HG02885 (cell line): Measurements from ENCODE around the gene DDX6.
"Not testable (repeated sequence)": the region's sequence is repeated elsewhere in the genome, so short reads cannot be mapped to it uniquely, and the experiment has no call there.

Source experiments
- ATAC-seq: cut with Tn5 transposase; IDR thresholded peaks from one replicate; pipeline ENCODE4 v1.9.1; 2021; ENCODE audit warnings: mild to moderate bottlenecking; ENCODE audit not compliant: unreplicated experiment, poor library complexity

Gene DDX6

GRCh38 chr11:118791111-118791960, at the start of gene DDX6:
TSS of gene DDX6 (minus strand) at chr11:118791164. CDS start at chr11:118786251, 4,913 bp downstream.
- peak; percentile 58 for ATAC-seq

DNA sequence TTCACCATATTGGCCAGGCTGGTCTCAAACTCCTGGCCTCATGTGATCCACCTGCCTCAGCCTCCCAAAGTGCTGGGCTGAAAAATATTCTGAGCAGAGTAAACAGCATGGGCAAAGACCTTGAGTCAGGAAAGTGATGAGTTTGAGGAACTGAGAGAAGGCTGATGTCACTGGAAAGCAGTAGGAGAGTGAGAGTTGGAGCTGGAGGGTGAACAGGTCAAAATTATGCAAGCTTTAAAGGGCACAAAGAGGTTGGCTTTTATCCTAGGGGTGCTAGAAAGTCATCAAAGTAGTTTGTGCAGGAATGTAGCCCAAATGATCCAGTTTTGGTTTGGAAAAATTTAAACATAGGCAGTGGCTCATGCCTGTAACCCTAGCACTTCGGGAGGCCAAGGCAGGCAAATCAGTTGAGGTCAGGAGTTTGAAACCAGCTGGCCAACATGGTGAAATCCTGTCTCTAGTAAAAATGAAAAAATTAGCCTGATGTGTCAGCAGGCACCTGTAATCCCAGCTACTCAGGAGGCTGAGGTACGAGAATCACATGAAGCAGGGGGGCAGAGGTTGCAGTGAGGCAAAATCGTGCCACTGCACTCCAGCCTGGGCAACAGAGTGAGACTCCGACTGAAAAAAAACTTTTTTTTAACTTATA, 48.1 kb upstream of the DDX6 start:
- ATAC-seq = peak; percentile 76

GRCh38 chr11:118837868-118838267, 46.9 kb upstream of the DDX6 start:
- no peak for ATAC-seq

- ATAC-seq = no peak
These were observed 43.6 kb upstream of the DDX6 start for GRCh38 chr11:118834427-118835028.

DNA sequence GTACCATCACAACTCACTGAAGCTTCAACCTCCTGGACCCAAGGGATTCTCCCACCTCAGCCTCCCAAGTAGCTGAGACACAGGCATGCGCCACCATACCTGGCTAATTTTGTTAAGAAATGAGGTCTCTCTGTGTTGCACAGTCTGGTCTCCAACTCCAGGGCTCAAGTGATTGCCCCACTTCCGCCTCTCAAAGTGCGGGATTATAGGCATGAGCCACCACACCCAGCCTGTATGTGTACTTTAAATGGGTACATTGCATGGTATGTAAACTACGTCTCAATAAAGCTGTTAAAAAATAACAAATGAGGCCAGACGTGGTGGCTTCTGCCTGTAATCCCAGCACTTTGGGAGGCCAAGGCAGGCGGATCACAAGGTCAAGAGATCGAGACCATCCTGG, 36.2 kb upstream of the DDX6 start:
- no peak for ATAC-seq

DNA sequence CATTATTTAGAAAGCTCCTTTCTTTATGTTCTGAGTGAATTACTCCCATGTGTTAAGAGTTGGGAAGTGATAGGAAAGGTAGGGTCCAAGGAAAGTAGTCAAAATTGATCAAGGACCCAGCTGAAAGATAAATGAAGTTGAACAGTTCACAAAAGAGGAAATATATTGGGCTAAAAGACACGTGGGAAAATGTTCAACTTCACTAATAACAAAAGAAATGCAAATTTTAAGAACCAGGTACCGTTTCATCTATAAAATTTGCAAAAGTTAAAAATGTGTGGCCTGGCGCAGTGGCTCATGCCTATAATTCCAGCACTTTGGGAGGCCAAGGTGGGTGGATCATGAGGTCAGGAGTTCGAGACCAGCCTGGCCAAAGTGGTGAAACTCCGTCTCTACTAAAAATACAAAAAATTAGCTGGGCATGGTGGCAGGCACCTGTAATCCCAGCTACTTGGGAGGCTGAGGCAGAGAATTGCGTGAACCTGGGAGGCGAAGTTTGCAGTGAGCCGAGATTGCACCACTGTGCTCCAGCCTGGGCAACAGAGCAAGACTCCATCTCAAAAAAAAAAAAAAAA, 32.1 kb upstream of the DDX6 start:
- ATAC-seq = not testable (repeated sequence)

DNA sequence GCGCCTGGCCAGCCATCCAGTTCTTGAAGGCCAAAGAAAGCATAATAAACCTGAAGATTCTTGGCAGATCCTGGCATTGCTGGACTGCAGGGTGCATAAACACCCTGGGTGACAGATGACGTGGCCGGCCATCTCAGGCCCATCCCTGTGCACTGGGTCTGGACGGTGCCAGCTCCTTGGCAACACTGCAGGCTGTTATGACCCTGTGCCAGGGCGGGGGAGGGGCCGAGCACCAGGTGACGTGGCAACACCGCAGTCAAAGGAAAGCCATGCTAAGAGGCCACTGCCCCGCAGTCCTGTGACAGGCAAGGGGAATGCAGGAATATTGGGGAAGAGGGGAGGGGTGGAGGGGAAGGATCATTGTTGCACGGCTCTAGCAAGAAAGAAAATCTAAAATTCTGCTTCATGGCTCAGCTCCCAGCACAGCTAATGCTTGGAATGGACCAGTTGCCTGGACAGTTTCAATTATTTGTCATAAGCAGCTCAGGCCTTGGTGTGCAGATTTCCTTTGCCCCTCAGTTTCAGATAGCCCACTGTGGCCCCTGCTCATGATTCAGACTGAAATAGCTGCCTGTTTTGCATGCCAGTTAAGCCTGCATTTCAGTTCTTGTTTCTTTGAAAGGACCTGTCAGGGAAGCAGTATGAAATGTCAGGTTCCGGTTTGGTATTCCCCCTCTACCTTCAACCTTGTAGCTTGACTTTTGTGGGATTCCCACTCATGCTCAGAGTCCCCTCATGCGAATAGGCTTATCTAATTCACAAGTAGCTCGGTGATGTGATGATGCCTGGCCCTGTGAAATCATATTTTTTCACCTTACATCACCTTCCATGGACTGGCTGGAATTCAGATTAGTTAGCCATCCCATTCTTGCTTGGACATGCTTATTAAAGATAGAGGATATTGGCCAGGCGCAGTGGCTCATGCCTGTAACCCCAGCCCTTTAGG, 29.7 kb upstream of the DDX6 start:
- peak; percentile 91 for ATAC-seq

DNA sequence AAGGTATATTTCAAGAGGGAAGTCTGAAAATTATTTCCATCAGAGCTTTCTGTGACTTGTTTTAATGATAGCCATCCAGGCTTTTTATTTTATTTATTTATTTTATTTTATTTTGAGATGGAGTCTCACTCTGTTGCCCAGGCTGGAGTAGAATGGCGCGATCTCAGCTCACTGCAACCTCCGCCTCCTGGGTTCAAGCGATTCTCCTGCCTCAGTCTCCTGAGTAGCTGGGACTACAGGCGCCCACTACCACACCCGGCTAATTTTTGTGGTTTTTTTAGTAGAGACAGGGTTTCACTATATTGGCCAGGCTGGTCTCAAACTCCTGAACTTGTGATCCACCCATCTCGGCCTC, 29.0 kb upstream of the DDX6 start:
- ATAC-seq = not testable (repeated sequence)

- ATAC-seq = no peak
These were observed 28.5 kb upstream of the DDX6 start for GRCh38 chr11:118819334-118820024.

- no peak for ATAC-seq
These were observed 27.2 kb upstream of the DDX6 start for GRCh38 chr11:118818130-118818529.

- no peak for ATAC-seq
These were observed 22.6 kb upstream of the DDX6 start for GRCh38 chr11:118813551-118813950.

DNA sequence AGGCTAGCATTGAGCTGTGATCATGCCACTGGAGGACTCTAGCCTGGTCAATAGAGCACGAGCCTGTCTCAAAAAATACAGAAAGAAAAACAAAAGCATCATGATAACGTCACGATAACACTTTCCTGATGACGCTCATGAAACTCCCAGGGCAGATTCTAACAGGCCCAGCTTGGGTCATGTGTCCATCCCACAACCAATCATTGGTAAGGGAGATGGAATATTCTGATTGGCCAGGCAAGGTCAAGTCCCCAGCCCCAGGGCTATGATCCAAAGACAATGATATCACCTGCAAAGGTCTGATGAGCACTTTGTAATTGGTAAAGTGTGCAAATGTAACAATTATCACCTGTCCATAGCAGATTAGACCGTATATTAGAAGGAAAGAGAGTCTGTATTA, 21.5 kb upstream of the DDX6 start:
- ATAC-seq = no peak

DNA sequence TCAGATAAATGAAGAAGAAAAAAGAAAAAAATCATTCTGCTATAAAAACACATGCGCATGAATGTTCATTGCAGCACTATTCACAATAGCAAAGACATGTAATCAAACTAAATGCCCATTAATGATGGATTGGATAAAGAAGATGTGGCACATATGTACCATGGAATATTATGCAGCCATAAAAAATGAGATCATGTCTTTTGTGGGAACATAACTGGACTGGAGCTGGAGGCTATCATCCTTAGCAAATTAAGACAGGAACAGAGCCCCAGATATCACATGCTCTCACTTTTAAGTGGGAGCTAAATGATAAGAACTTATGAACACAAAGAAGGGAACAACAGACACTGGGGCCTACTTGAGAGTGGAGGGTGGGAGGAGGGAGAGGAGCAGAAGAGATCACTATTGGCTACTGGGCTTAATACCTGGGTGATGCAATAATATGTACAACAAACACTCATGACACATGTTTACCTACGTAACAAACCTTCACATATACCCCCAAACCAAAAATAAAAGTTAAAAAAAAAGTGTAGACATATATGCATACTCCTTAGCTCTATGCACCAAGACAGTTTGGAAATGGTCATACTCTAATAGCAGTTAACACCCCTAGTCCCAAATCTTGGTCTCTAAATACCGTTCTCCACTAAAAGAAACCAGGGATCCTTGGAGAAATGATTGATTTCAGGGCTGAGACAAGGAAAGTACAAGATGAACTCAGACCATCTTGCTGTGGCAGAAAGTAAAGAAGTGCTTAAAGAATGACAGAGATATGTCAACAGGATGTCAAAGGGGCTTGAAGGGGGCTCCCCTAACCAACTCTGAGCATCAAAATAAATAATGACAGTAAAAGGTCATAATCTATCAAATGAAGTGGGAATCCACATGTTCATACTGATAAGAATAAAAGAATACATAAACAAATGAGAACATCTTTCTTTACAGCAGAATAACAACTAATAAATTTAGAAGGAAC, 17.1 kb upstream of the DDX6 start:
- ATAC-seq = no peak

DNA sequence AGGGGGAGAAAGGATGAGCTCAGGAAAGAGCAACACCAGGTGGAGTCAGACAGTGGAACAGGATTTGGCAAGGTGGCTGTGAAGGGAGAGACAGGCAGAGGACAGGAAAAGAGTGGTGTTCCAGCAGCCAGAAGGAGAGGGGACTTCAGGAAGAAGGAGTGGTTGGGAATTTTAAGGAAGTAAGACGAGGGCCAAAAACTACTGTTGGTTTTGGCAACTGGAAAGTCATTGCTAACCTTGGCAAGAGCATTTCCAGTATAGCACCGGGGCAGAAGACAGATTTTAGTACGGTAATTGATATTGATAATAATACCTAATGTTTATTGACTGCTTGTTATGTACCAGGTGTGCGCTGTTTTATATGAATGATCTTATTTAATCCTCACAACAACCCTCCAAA, 15.4 kb upstream of the DDX6 start:
- no peak for ATAC-seq

GRCh38 chr11:118804094-118804493, 13.1 kb upstream of the DDX6 start:
- no peak for ATAC-seq

DNA sequence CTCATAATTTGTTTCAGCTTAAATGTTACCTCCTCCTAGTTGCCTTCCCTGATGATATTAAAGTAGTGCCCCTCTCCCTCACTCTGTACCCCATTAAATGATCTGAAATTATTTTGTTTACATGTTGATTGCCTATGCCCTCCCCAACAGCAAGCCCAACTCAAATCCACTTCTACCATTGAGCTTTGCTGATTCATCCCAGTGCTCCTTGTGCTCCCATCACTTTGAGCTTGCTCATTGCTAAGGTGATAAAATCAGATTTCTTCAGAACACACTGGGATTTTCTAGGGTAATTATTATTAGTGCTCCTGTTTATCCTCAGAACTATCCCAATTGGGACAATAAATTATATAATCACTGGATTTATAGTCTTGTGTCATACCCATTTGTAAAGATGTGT, 8.4 kb upstream of the DDX6 start:
- no peak for ATAC-seq

GRCh38 chr11:118797510-118797909, 6.5 kb upstream of the DDX6 start:
- ATAC-seq = no peak

- ATAC-seq = peak; percentile 53
These were observed 1.7 kb upstream of the DDX6 start for GRCh38 chr11:118792570-118793124.
